ENCODE results near the gene PFKP. TPM values are rescaled to one million over a fixed set of nuclear protein-coding genes. Genes with fewer than 3 reads are reported as not detected.
"Not testable (repeated sequence)": the region's sequence is repeated elsewhere in the genome, so short reads cannot be mapped to it uniquely, and the experiment has no call there.

Gene PFKP
- total RNA-seq, 4 donors from 2014 or later, result 53.9 to 93.9 (median 66.2) TPM

DNA sequence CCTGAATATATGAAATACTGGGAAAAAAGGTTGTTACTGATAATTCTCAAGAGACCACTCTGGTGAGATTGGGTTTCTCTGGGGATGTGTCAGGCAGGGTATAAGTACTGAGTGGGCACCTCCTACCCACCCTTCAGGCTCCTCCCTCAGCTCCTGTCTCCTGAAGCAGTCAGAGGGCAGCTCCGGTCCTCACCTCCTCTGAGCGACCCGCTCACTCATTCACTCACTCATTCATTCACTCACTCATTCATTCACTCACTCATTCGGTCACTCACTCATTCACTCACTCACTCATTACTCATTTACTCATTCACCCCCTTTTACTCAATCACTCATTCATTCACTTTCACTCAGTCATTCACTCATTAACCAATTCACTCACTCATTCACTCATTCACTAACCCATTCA, 6.9 kb upstream of the PFKP start:
- WGBS, 2 donors (ENCODE audit: low coverage in 1 of 2), result 75 to 90% methylated on average over 4 of the region's 4 CpGs
- Histone ChIP-seq H3K27ac (no peak overlapping the region), H3K4me1 (no peaks in the 10 kb centered on the region), H3K36me3 (no peaks in the 10 kb centered on the region), H3K9me3 (no peaks in the 10 kb centered on the region), H3K27me3 (peaks cover under 1% of the 10 kb centered on the region), H3K4me3 (no peak overlapping the region)
- intact Hi-C loops (cut with DNase I; ENCODE audit: low total_unique reads) (no loop called here), in situ Hi-C loops (cut with MboI; ENCODE audit: low pct_ligation_motif_present in 1 of 4, low pct_unique_long_range_greater_than_20kb in 1 of 4, low sequenced_read_pairs in 3 of 4) (no loop called here)
- DNase-seq, result no peak
- TF ChIP-seq POLR2A (IDR thresholded peaks at IDR 0.05) (no peak), POLR2AphosphoS5 (IDR thresholded peaks at IDR 0.05) (no peak), EP300 (IDR thresholded peaks at IDR 0.05; ENCODE audit: low read depth) (no peak)
- TF ChIP-seq, protein P1, sequence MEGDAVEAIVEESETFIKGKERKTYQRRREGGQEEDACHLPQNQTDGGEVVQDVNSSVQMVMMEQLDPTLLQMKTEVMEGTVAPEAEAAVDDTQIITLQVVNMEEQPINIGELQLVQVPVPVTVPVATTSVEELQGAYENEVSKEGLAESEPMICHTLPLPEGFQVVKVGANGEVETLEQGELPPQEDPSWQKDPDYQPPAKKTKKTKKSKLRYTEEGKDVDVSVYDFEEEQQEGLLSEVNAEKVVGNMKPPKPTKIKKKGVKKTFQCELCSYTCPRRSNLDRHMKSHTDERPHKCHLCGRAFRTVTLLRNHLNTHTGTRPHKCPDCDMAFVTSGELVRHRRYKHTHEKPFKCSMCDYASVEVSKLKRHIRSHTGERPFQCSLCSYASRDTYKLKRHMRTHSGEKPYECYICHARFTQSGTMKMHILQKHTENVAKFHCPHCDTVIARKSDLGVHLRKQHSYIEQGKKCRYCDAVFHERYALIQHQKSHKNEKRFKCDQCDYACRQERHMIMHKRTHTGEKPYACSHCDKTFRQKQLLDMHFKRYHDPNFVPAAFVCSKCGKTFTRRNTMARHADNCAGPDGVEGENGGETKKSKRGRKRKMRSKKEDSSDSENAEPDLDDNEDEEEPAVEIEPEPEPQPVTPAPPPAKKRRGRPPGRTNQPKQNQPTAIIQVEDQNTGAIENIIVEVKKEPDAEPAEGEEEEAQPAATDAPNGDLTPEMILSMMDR (IDR thresholded peaks at IDR 0.05), result no peak

DNA sequence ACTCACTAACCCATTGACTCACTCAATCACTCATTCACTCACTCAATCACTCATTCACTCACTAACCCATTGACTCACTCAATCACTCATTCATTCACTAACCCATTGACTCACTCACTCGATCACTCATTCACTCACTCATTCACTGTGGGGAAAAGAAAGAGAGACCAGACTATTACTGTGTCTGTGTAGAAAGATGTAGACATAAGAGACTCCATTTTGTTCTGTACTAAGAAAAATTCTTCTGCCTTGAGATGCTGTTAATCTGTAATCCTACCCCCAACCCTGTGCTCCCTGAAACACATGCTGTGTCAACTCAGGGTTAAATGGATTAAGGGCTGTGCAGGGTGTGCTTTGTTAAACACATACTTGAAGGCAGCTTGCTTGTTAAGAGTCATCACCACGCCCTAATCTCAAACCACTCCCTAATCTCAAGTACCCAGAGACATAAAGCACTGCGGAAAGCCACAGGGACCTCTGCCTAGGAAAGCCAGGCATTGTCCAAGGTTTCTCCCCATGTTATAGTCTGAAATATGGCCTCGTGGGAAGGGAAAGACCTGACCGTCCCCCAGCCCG, 5.9 kb upstream of the PFKP start:
- 39 to 57% methylated on average over 1 to 4 of the region's 6 CpGs for WGBS, 2 donors (ENCODE audit: low coverage in 1 of 2)
- H3K4me1 ChIP-seq; H3K4me3 ChIP-seq; intact Hi-C loops (cut with DNase I; ENCODE audit: low total_unique reads); H3K36me3 ChIP-seq; in situ Hi-C loops (cut with MboI; ENCODE audit: low pct_ligation_motif_present in 1 of 4, low pct_unique_long_range_greater_than_20kb in 1 of 4, low sequenced_read_pairs in 3 of 4); DNase-seq; H3K9me3 ChIP-seq; H3K27ac ChIP-seq; H3K27me3 ChIP-seq: not testable (repeated sequence)

DNA sequence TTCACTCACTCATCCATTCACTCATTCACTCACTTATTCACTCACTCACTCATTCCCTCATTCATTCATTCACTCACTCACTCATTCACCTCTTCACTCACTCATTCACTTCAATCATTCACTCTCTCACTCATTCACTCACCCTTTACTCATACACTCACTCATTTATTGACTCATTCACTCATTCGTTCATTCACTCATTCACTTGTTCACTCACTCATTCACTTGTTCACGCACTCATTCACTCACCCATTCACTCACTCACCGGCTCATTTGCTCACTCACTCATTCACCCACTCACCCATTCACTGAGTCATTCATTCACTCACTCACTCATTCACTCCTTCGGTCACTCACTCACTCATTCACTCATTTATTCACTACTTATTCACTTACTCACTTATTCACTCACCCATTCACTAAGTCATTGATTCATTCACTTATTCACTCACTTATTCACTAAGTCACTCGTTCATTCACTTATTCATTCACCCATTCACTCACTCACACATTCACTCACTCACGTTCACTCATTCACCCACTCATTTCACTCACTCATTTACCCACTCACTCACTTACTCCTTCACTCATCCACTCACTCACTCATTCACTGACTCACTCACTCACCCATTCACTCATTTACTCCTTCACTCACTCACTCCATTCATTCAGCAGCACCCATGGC, 4.7 kb upstream of the PFKP start:
- Histone ChIP-seq H3K27me3 (peaks cover 18% of the 10 kb centered on the region), H3K36me3 (no peaks in the 10 kb centered on the region), H3K4me3 (no peak overlapping the region), H3K9me3 (no peaks in the 10 kb centered on the region), H3K4me1 (peaks cover 6 to 11% (median 8%) of the 10 kb centered on the region in 4 donors), H3K27ac (no peak overlapping the region)
- TF ChIP-seq POLR2AphosphoS5 (IDR thresholded peaks at IDR 0.05), result no peak
- no peak for TF ChIP-seq POLR2A (IDR thresholded peaks at IDR 0.05)
- TF ChIP-seq, protein P1 (IDR thresholded peaks at IDR 0.05), result no peak
- TF ChIP-seq EP300 (IDR thresholded peaks at IDR 0.05; ENCODE audit: low read depth), result no peak
- intact Hi-C loops (cut with DNase I; ENCODE audit: low total_unique reads), result no loop called here
- no peak for DNase-seq
- WGBS, 2 donors (ENCODE audit: low coverage in 1 of 2), result 57 to 74% methylated on average over 5 to 6 of the region's 6 CpGs
- in situ Hi-C loops (cut with MboI; ENCODE audit: low pct_ligation_motif_present in 1 of 4, low pct_unique_long_range_greater_than_20kb in 1 of 4, low sequenced_read_pairs in 3 of 4), result no loop called here

DNA sequence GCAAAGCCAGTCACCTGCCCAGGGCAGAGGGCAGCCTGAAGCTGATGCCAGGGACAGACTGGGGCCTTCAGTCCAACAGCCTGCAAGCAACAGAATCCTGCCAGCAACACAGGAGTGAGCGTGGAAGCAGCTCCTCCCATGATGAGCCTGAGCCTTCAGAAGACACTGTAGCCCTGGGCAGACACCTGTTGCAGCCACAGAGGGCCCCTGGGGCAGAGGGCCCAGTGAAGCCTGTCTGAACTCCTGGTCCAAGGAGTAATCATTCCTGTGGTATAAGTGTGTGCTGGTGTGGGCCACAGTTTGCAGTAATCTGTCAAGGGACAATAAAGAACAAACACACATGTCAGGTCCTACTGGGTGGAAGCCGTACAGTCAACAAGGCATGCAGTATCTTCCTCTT, 2.9 kb upstream of the PFKP start:
- Histone ChIP-seq H3K4me3 (no peak overlapping the region), H3K9me3 (no peaks in the 10 kb centered on the region), H3K36me3 (no peaks in the 10 kb centered on the region), H3K4me1 (peaks cover 6 to 15% (median 13%) of the 10 kb centered on the region in 4 donors), H3K27me3 (peaks cover 18% of the 10 kb centered on the region), H3K27ac (no peak overlapping the region)
- DNase-seq, result no peak
- intact Hi-C loops (cut with DNase I; ENCODE audit: low total_unique reads) (no loop called here), in situ Hi-C loops (cut with MboI; ENCODE audit: low pct_ligation_motif_present in 1 of 4, low pct_unique_long_range_greater_than_20kb in 1 of 4, low sequenced_read_pairs in 3 of 4) (no loop called here)
- TF ChIP-seq POLR2AphosphoS5 (IDR thresholded peaks at IDR 0.05), result no peak
- TF ChIP-seq, protein P1 (IDR thresholded peaks at IDR 0.05), result no peak
- no peak for TF ChIP-seq EP300 (IDR thresholded peaks at IDR 0.05; ENCODE audit: low read depth)
- no peak for TF ChIP-seq POLR2A (IDR thresholded peaks at IDR 0.05)
- WGBS, 2 donors (ENCODE audit: low coverage in 1 of 2), result 71 to 78% methylated on average over 1 to 2 of the region's 2 CpGs
